ENCODE data around the gene IFI27L1.

IFI27L1 gene, protein sequence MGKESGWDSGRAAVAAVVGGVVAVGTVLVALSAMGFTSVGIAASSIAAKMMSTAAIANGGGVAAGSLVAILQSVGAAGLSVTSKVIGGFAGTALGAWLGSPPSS

DNA sequence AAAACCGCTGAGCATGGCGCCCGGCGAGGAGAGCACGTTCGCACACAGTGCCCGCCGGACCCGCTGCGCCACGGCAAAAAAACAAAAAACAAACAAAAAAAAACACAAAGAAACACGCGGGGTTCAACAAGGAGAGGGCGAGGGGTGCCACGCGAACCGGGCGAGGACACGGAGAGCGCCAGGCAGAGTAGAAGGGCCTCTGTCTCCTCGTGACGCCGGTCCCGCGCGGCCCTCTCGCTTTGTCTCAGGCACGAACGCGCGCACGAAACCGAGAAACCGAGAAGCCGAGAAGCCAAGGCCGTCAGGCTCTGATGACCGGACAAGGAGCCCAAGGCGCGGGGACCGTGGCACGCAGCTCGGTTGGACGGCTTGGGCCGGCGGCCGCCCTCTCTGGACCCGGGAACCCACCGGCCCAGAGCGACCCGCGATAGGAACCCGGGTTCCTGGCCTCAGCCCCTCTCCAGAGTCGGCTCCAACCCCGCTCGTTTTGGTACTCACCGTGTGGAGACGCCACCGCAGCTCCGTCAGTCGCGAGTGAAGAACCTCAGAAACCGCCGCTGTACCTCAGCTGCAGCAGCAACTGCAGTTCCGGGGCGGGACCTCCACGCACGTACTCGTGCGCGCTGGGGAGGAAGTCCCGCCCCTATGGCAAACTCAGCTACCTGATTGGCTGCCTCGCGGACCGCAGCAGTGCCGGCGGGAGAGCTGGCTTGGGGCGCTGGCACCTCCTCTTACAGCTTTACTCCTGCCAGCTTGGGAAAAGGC is at the start of gene IFI27L1, which contains the start of gene DDX24:
Gene IFI27L1, plus strand, starts transcription at position 690 of the 765 bp plus-strand sequence. CDS start 15,628 bp downstream, outside the sequence.
Gene DDX24, minus strand, starts transcription at position 582 of the 765 bp plus-strand sequence. CDS start 1,460 bp downstream, outside the sequence.
- DNase-seq: peak; percentile 94

DNA sequence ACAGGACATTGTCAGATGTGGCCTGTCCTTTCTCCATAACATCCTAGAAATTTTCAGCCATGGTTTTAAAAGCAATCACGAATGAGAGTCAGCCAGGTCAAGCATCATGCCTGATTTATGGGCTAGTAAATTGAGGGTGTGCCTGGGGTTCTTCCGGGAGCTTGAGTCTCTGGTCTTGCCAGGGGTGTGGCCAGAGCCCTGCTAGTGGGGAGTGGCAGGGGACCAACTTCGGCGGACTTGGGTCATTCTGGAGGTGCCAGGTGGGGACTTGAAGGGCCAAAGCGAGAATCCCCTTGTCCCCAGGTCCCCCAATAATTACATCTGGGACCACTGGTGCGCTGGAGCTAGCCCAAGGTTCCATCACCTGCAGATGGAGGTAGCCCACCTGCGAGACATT is 49.2 kb upstream of the IFI27L1 start:
- DNase-seq: no peak

DNA sequence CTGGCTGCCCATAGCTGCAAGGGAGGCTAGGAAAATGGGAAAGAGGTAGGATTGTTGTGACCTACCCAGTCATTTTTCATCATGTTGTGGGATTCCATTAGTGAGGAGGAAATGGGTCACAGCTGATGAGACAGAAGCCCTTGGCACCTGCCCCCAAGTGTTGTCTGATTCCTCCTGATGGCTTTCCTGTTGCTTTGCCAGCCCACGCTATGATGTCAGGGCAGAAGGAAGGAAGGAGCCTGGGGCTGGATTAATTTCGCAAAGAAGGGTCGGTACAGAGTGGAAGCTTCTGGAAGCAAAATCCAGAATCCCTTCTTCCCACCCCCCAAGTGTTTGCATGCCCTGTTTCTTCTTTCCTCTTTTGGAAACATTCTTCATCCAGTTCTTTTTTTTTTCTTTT is 46.2 kb upstream of the IFI27L1 start:
- DNase-seq: no peak

DNA sequence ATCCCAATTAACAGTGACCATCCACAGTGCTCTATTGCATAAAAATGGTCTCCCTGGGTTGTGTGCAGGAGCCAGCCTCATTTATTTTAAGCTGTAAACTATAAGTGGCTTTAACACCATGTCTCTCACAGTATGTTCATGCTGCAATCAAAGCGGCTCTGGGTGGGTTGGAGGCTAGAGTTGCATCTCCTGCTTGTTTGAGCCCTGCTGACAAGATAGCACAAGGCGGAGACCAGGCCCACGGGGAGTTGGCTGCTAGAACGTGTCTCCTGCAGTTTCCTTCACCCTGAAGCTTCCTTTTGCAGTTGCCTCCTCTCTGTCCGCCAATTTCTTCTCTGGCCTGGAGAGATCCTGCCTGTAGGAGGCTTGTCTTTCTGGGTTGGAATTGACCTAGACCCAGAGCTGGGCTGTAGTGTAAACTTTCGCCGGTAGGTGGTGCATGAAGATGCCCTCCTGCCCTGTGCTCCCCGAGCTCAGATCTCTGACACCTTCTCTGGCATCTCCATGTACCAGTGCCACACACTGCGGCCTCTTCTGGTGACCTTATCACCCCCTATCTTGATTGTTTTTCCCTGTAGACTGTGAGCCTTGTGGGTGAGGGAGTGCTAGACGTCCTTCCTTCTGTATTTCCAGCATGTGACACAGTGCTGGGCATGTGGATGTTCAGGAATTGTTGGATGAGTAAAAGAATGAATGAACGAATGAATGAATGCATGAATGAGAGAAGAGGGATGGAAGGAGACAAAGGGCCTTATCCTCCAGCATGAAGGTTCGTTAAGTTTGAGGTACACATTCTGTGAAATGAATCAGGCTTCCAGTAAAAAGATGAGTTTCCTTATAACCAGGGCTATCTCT is 44.6 kb upstream of the IFI27L1 start:
- DNase-seq: peak; percentile 78

DNA sequence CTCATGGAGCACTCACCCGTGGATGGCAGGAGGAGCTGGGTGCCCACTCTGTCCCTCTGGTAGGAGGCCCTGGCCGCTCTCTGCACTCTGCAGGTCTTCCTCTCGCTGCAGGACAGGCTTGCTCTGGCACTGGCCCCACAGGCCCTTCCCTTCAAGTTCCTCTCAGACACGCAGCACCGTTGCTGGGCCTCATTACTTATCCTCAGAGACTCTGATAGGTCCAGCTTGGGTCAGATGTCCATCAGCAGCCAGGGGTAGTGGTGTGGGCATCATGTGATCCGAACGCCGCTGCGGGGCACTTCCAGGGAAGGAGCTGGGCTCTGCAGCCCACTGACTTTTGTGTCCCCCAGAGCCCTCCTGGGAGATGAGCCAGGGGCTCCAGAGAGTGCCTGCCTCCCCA is 43.2 kb upstream of the IFI27L1 start:
- no peak for DNase-seq

DNA sequence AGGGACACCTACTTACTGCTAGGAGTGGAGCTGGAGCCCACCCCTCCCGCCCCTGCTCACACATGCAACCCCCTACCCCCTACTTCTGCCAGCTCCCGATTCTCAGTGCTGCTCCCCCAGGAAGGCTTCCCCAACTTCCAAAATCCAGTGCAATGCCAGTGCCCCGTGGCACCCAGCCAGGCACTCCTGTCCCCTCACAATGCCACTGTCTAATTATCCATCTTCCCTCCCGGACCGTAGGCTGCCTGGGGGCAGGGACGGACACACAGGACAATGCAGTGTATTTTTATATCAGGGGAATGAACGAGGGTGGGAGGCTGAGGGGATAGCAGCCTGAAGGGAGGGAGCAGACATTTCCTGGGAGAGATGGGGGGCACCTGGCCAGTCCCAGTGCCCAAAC is 42.6 kb upstream of the IFI27L1 start:
- DNase-seq: no peak

DNA sequence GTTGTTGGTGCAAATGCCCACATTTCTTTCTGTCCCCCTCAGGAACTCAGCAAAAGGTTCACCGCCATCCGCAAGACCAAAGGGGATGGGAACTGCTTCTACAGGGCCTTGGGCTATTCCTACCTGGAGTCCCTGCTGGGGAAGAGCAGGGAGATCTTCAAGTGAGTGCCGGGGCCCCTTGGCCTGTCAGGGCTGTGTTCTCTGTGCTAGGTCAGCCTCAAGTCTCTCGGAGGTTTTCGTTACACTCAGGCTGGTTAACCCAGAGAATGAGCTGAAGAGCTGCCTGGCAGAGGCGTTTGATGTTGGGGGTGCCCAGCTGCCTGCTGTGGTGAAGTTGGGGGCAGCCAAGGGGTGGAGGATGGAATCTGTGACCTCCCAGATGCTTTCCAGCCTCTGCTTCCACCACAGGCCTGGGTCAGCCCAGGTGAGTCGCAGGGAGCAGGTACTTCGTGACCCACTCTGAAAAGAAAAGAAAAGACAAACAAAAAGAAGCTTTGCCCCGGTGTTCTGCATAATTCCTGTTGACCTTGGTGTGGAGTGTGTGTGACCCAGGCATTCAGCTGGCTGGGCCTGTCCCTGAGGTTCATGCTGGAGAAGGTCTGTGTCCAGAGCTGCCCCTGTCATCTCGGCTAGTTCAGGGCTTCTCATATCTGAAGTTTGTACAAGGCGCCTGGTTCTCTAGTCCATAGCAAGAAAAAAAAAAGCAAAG is 42.0 kb upstream of the IFI27L1 start:
- no peak for DNase-seq

DNA sequence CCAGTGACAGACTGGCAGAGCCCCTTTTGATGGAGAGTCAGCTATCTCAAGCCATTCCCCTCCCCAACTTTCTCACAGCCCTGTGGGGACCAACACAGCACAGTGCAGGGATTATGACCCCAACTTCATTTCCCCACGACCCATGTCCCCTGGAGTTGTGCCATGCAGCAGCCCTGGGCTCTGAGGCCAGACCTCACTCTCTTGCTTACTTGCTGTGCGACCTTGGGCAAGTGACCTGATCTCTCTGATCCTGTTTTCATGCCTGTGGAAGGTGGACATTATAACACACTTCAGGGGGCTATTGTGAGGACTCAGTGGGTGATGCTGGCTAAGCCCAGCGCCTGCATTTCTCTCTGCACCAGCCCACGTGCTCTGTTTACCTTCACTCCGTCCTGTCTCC is 40.9 kb upstream of the IFI27L1 start:
- no peak for DNase-seq

DNA sequence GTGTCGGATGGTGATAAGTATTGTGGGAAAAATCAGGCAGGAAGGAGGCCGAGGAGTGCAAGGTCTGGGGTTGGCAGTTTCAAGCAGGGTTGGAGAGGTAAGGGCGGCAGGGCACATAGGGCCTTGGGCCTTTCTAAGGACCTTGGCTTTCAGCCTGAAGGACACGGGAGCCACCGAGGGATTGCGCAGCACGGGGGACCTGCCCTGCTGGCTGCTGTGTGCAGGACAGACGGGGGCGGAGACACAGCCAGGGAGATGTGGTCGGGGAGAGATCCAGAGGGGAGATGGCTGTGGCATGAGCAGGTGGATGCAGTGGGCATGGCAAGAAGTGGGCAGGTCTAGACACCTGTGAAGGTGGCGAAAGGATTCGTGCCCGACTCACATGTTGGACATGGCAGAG is 40.3 kb upstream of the IFI27L1 start:
- no peak for DNase-seq

DNA sequence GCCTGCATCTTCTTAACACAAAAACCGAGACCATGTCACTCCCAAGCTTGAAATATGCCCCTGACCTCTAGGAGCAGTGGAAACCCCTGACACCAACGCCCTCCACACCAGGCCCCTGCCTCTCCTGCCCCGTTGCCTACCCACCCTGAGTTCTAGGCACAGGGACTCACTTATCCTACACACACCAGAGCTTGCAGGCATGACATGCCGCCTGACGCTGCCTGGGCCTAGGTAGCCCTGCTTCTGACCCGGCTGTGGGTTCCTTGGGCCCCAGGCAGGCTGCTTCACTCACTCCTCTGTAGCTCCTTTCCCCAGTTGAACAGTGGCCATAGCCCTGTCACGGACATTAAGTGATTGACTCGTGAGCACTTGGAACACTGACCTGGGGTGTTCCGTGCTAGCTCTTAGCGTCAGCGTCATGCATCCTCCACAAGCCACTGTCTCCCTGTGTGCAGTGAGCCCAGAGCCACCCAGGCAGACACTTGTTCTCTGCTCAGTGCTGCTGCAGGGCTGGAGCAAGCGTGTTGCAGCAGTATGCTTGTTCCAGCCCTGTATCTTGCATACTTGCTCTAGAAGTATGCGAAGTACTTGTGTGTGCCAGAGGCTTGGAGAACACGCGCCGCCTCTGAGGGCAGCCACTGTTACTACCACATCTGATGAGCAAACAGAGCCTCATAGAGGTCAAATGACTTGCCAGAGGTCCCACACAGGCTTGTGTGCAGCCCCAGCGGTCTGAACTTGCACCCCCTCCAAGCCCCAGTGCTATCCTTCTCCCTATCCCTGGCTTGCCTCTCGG is 39.4 kb upstream of the IFI27L1 start:
- DNase-seq: no peak

DNA sequence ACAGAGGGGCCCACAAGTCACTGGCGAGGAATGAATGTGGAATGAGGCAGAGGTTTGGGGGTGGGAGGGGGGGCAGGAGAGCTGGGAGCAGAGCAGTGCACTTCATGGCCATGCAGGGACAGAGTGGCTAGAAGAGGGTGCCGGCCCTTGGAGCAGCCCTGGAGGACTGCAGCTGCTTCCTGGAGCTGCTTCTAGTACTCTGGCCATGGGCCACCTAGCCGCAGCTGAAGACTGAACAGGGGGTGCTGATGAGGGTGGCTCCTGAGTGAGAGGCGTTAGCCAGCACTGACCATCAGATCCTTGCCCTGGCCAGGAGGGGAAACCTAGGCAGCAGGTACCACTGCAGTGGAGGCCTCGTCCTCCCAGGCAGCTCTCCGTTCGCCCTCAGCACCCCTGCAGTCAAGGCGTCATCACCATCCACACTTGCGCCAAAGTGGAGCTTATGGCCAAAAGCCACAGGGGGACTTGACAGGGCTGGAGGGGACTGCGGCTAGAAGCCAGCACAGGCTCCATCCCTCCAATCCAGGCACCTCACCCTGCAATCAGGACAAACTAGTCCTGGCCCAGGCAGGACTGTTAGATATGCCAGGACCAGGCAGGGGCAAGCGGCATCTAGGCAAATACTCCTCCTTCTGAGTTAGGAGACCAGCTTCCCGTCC is 38.5 kb upstream of the IFI27L1 start:
- DNase-seq: no peak

DNA sequence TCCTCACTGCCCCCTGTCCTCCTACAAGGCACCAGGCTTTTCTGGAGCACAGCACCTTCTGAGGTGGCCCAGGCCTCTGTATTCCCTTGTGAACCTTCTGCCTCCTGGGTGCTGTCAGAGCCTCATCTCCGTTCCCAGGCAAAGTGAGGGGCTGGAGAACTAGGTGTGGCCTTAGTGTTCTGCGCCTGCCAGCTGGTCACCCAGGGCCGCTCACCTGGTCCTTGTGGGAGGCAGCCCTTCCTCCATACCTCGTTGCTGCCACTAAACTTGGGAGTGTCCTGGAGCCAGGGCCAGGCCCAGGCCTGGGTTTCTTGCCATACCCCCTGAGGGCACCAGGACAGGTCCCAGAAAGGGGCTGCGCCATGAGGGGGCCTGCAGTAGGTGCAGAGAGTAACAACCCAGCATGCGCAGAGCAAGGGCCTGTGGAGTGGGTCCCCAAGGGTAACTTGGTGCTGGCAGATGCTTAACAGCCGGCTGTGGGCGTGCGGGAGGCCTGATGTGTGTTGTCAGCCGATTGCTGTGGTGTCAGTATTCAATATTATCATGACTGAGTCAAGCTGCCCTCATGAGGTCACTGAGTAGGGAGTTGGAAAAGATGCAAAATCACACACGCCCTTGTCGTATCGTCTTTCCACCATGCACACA is 37.9 kb upstream of the IFI27L1 start:
- DNase-seq: no peak

DNA sequence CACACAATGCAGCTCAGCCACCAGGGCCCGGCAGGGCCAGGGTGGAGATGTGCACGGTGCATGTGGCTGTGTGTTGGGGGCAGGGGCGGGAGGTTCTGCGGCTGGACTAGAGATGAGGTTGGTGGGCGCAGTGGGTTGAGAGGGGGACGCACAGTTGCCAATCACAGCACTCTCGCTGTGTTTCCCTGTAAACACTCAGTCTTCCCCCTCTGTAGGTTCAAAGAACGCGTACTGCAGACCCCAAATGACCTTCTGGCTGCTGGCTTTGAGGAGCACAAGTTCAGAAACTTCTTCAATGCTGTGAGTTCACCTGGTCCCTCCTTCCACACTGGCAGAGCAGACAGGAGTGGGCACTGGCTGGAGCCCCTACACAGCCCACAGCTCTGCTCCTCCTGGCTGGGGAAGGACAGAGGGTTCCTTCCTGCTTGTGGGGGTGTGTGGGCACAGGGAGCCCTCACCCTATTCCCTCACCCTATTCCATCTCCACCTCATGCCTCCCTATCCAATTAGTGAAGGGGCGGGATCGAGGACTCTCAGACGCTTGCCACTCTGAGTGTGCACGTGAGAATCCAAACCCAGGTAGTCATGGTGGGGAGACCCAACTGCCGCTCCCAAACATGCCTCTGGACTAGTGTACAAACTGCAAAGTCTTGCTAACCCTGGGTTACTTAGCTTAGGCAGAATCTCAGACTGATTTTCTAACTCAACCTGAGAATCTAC is 37.2 kb upstream of the IFI27L1 start:
- no peak for DNase-seq

DNA sequence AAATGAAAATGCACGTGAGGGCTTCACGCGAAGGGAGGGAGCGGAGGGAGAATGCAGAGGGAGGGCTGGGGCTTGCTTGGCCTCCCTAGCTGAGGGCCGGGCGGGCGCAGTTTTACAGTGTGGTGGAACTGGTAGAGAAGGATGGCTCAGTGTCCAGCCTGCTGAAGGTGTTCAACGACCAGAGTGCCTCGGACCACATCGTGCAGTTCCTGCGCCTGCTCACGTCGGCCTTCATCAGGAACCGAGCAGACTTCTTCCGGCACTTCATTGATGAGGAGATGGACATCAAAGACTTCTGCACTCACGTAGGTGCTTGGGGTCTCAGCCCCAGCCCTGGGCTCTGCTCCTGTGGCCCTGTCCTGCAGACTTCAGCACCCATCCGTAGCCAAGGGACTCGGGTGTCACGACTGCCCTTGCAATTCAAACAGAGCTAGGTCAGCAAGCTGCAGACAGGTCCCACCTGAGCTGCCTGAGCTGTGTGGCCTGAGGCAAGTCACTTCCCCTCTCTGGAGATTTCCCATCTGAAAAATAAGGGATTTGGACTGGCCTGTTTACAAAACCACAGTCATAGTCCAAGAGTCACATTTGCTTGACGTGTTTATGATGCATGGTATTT is 36.5 kb upstream of the IFI27L1 start:
- no peak for DNase-seq

DNA sequence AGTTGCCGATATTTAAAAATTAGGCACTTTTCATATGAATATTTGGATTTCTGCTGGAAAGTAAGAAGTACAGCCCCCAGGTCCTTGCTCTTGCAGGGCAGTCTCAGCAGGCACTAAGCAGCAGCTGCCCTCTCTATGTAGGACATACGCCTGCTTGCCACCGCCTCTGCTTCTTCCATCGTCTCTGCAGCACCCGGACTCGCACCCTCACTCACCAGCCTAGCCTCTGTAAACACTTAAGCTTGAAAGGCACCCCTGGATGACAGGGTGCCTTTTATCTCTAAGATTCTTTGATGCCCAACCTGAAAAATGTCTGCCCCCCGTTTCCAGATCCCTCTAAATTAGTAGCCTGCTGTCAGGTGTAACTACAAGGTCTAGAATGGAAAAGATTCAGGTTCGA is 36.0 kb upstream of the IFI27L1 start:
- no peak for DNase-seq

DNA sequence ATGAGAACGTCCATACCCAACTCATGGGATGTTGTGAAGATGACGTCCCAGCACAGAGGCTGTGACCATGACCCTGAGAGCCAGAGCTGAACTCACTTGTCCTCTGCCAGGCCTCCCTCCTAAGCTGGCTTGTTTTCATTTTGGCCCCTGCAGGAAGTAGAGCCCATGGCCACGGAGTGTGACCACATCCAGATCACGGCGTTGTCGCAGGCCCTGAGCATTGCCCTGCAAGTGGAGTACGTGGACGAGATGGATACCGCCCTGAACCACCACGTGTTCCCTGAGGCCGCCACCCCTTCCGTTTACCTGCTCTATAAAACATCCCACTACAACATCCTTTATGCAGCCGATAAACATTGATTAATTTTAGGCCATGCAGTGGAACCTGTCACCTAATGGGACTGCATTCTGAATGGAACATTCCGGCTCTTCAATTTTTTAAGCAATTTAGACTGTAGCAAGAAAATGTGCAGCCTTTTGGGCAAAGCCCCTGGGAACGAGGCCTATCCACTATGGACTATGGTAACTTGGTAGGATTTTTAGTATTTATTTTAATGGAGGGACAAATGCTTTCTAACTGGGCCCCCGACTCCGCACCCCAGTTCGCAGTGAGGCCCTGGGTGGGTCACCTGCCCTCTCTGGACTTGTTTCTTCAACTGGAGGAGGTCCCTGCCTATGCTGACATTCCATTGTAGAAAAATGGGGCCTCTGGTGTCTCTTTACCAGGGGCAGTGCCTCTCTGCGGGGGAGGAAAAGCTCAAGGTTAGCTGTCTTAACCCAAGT is 35.4 kb upstream of the IFI27L1 start:
- DNase-seq: no peak

DNA sequence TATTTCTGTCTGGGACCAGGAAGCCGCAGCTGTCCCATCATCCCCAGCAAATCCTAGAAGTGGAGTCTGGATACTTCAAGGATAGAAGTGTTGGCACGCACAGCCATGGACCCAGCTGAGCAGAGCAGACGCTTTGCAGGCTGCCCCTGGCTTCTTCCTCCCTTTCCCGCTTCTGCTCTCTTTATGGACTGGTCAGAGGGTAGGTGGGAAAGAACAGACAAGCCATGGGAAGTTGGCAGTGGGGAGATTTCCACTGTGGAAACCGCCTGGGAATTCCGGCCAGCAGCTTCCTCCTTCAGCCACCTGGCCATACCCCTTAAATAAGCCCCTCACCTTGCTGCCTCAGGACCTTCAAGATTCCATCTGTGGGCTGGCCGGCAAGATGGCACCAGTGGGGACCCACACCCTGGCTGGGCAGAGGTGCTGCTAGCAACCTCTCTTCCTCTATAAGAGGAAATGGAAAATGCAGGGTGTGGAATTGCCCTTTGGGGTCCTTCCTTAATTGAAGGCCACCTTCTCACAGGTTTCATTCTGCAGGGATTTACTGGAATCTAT is 34.3 kb upstream of the IFI27L1 start:
- DNase-seq: no peak

DNA sequence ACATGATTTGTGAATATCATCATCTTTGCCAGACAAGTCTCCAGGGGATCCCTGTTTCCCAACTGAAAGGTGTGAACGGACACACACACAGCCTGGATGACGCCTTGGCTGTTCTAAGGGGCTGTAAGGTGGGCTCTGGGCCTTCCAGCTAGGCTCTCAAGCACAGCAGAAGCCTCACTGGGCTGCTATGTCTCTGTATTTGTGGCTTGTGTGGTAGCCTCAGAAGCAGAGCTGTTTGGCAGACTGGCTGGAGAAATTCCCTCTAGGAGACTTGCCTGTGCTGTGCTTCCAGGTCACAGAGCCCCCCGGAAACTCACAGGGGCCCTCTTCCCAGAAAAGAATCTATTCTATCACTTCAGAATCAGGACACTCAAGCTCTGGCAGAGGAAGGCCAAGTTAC is 33.5 kb upstream of the IFI27L1 start:
- no peak for DNase-seq
